ENCODE measurements around the gene CEP295NL. TPM values are rescaled to one million over a fixed set of nuclear protein-coding genes. Genes with fewer than 3 reads are reported as not detected.
"Not testable (repeated sequence)": the region's sequence is repeated elsewhere in the genome, so short reads cannot be mapped to it uniquely, and the experiment has no call there.

Gene CEP295NL
- total RNA-seq, 1 donor from 2014 or later = 0.22 TPM

GRCh38 chr17:78889531-78889930, 13.5 kb downstream of the CEP295NL start:
- intact Hi-C loops (cut with micrococcal nuclease) = no loop called here

DNA sequence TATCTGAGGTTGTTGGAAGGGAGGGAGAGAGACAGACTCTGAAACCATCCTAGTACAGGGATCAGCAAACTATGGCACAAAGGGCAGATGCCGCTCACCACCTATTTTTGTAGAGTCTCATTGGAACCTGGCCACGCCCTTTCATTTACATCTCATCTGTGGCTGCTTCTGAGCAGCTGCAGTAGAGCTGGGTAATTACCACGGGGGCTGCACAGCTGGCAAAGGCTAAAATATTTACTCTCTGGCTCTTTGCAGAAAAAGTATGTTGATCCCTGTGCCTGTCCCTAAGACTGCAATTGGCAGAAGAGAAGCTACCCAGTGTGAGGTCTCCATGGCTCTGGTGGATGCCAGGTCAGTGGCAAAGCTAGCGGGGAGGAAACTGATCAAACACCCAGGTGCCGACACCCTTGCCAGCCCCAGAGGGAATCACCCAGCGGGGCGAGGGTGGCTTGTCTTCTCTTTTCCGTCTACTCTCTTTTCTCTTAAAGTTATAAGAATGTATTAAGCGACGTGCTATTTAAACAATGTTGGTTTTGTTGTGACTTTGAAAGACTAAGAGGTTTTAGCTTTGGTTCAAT, 14.0 kb downstream of the CEP295NL start:
- intact Hi-C loops (cut with micrococcal nuclease) = no loop called here

GRCh38 chr17:78886954-78887353, 16.0 kb downstream of the CEP295NL start:
- intact Hi-C loops (cut with micrococcal nuclease) = no loop called here

DNA sequence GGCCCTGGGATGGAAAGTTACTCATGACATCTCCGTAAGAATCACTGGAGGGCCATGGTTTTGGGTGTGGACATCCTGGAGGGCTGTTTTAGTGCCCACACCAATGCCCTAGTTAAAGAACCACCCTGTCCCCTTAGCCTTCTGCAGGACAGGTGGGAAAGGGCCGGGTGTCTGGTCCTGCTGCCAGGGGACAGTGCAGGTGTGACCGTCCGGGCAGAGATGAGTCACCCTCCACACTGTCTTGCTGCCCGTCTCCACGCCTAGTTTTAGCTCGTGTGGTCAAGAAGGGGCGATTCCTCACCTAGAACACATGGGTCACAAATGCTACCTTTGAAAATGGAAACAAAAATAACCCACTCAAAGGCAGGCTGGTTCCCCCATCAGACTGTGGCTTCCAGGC, 17.0 kb downstream of the CEP295NL start:
- intact Hi-C loops (cut with micrococcal nuclease) = no loop called here

GRCh38 chr17:78884876-78885667, 17.9 kb downstream of the CEP295NL start:
- intact Hi-C loops (cut with micrococcal nuclease) = no loop called here

DNA sequence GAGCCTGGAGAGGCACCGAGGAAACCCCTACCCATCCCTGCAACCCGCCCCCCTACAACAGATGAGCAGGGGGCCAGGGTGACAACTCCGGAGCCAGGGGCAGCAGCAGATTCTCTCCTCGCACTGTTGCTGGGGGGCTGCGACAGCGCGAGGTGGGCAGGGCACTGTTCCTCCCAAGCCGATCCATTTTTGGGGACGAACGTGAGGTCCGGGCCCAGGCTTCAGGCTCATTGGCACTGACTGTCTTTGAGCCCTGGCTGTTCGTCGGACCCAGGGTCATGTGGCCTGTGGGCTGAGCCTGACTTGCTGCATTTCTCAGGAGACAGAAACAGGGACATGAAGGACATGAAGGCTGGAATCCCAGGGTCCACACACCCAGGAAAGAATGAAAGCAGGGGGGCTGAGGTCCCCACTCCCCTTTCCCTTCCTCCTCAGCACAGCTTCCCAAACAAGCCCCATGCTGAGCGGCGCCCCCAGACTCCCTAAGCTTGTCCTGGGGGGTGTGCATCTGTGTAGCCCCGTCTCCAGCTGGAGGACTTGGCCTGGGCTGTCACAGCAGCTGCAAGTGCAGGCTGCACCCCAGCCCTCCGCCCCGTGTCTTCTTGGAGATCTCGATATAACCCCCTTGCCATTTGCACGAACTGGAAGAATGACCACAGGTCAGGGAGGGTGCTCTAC, 18.7 kb downstream of the CEP295NL start:
- intact Hi-C loops (cut with micrococcal nuclease) = no loop called here

- intact Hi-C loops (cut with micrococcal nuclease) = no loop called here
Observed at GRCh38 chr17:78883533-78884131, 19.4 kb downstream of the CEP295NL start.

DNA sequence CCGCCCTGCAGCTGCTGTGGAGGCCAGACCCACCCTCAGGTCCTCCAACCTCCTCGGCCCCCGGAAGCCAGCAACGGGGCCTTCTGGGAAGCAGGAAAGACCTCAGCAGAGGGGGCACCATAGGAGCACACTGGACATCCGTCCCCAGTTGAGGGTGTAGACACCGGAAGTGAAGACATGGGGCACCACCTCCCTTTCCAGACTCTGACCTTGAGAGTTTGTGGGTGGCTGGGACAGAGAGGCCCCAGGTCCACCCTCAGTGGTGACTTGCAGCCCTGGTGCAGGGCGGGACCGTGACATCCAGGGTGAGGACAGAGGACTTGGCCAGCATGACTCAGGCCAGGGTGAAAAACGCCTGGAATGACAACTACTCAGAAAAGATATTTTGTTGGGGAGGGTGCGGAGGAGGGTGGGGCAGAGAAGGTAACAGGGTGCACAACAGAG, 19.9 kb downstream of the CEP295NL start:
- intact Hi-C loops (cut with micrococcal nuclease) = no loop called here

DNA sequence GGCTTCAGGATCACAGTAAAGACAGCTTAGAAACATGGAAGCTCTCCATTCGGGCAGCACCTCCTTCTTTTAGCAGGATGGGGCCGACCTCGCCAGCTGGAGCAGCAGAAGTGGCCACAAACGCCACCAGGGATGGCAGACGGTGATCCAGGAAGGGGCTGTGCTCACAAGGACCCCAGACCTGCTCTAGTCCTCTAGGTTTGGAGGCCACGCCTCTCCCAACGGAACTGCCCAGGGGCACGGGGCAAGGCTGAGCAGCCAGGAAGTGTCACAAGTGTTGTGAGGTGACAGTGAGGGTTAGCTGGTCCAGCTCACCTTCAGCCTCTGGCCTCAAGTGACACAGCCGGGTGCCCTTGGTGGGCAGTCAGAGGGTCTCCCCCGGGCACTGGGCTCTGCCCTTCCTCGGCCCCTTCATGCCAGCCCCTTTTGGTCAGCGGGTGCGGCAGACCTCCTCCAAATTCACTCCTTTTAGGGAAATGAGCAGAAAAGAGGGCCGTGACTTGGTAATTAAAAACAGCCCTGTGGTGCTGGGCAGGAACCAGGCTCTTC, 20.4 kb downstream of the CEP295NL start:
- intact Hi-C loops (cut with micrococcal nuclease) = no loop called here

DNA sequence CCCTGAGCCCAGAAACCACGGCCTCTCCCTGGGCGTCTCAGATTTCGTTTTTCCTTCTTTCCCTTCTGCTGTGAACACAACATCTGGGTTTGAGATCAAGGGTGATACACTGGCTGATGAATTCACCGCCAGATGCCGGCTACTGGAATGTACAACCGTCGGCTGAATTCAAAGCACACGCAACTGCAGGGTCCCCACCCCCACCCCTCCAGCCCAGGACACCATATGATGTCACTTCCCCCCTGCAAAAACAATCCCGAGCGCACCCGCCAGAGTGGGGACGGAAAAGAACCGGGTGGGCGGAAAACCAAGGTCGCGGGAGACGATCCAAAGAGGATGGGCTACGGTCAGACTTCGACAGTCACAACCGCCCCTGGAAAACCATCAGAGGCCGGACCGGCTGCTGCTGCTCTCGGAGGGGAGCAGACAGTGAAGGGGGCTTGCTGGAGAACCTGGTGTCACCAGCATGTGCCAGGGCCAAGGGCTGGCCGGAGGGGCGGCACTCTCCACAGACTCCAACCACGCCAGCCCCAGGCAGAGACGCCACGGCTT, 23.3 kb downstream of the CEP295NL start:
- intact Hi-C loops (cut with micrococcal nuclease) = no loop called here

DNA sequence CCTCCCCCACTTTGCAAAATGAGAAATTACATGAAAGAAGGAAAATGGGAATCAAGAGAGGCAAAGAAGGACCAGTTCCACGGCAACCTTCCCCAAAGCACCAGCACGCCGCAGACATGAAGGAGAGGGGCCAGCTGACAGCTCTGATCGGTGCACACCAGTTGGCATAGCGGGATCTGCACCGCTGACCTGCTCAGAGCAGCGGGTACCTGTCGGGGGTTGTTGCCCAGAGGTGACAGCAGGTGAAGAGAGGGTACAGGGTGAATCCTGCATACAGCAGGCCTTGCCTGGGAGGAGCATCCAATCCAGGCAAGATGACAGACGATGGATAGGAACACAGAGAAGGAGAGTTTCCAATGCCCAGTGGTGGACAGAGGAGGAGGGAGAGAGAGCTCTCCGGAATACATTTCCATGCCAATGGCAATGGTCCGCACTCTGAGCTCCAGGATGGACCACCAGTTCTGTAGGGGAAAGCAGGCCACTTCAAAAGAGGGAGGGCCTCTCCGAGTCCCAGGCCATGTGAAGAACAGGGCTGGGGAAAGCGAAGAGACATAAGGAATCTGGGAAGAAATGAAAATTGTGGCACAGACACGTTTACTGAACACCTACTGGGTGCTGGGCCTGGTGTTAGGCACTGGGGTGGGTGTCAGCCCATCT, 24.0 kb downstream of the CEP295NL start:
- intact Hi-C loops (cut with micrococcal nuclease) = no loop called here

GRCh38 chr17:78878261-78878660, 24.7 kb downstream of the CEP295NL start:
- intact Hi-C loops (cut with micrococcal nuclease) = no loop called here

DNA sequence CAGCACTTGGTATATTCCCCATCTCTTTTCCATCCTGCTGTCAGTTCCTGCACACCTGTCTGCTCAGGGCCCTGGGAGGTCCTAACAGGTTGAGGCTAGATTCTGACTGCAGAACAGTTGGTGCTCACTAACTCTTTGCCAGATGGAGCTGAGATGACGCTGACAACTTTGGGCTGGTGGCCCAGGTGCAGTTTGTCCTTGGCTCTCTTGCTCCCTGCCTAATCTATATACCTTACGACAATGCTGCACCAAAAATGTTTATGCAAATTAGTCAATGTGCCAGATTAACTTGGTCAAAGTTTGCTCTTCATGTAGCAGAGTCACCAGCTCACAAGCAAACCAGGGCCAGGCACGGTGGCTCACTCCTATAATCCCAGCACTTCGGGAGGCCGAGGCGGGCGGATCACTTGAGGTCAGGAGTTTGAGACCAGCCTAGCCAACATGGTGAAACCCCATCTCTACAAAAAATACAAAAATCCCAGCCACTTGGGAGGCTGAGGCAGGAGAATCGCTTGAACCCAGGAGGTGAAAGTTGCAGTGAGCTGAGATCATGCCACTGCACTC, 26.0 kb downstream of the CEP295NL start:
- intact Hi-C loops (cut with micrococcal nuclease) = not testable (repeated sequence)

DNA sequence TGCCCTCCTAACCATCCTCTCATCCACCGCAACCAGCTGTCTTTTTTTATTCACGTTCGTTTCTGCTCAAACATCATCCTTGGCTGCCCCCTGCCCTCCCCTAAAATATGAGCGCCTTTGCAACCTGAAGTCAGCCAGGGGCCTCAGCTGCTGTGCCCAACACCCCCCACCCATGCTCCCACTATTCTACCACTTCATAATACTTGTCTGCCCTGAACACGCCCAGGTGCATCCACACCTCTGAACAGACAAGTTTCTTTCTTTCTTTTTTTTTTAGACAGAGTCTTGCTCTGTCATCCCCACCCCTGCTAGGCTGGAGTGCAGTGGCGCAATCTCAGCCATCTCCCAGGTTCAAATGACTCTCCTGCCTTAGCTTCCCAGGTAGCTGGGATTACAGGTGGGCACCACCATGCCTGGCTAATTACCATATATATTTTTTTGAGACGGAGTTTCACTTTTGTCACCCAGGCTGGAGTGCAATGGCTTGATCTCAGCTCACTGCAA, 26.9 kb downstream of the CEP295NL start:
- intact Hi-C loops (cut with micrococcal nuclease) = no loop called here

DNA sequence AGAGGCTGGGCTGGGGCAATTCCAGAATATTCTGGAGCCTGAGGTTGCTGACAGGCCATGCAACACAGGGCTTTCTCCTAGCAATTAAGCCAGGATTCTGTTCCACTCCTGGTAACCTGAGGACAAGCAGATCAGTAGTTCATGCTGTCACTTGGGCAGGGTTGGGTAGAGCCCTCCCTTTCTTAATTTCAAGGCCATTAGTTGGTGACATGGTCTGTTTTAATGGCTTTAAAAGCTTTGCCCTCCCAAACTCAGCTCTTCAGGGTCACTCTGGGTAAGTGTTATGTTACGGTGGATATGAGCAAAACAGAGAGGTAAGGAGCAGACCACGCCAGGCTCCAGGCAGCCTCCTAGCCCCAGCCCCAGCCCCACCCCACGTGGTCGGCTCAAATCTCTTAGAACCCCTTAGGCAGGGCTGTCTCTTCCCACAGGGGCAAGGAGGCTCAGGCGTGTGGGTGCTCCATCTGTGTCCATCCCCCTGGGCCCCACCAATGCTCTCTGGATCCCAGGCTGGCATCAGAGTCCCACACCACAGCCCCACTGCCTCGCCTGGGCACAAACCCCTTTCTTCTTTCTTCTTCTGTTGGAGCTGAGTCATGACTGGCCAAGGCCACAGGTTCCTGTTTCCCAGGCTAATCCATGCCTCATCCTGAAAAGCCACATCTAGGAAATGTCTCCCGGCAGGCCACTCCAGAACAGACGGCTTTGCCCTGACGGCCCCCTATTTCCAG, 27.5 kb downstream of the CEP295NL start:
- intact Hi-C loops (cut with micrococcal nuclease) = no loop called here

- intact Hi-C loops (cut with micrococcal nuclease) = no loop called here
Observed at GRCh38 chr17:78873519-78874340, 29.3 kb downstream of the CEP295NL start.

DNA sequence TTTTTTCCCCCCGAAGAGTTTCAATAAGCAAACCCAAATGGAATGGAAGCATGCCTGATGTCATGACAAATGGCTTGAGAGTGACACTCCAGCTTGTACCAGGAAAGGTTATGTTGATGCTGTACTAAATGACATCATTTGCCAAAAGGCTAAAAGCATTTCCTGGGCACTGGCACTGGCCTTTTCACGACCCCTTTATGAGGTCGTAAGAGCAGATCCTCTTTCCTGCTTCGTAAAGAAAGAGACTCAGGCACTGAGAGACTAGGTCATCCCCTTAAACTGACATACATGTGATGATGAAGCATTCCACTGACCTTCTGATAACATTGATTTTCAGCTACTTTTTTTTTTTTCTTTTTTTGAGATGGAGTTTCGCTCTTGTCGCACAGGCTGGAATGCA, 30.5 kb downstream of the CEP295NL start:
- intact Hi-C loops (cut with micrococcal nuclease) = no loop called here

- intact Hi-C loops (cut with micrococcal nuclease) = no loop called here
Observed at GRCh38 chr17:78870621-78871020, 32.4 kb downstream of the CEP295NL start.

DNA sequence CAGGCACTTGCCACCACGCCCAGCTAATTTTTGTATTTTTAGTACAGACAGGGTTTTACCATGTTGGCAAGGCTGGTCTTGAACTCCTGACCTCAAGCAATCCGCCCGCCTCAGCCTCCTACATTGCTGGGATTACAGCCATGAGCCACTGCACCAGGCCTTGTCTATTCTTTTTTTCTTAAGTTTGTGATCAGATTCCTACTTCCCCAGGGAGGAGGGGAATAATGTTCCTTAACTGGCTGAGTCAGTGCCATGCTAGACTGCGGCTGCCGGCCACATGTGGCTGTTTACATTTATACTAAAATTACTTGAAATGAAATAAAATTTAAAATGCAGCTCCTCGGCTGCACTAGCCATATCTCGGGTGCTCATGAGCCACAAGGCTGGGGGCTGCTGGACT, 34.6 kb downstream of the CEP295NL start:
- intact Hi-C loops (cut with micrococcal nuclease) = no loop called here

All from T-helper 1 cell treated with Interleukin-12 subunit alpha and Interleukin-12 subunit beta and Interleukin-4 antibody, amounts not matched to agents 30 ng/mL and 1 ng/mL, for 36 hours (primary cell).